GM23338 (cell line): ENCODE measurements around the gene ARHGAP42. TPM values are rescaled to one million over a fixed set of nuclear protein-coding genes. Genes with fewer than 3 reads are reported as not detected.

ENCODE experiments used
- ATAC-seq: fragments of 200-7000 bp; cut with Tn5 transposase; 3 replicates; pipeline ENCODE4 v1.9.1; 2020
- DNase-seq: peaks from one replicate; pipeline ENCODE4 v3.0.0-alpha.2; 2015; ENCODE audit warnings: low spot score
- H2AFZ ChIP-seq: fragments of 200-600 bp; sonication (generic); 2 replicates; pipeline ENCODE4 v1.8.0; 2016; ENCODE audit warnings: antibody characterized with exemption, mild to moderate bottlenecking, moderate library complexity
- H3F3A ChIP-seq: fragments of 200-600 bp; sonication (generic); replicated peaks from 2 replicates; pipeline ENCODE4 v1.8.0; 2017; ENCODE audit warnings: antibody characterized with exemption, mixed run types, low read depth
- H3K27ac ChIP-seq: fragments of 200-600 bp; sonication (generic); 2 replicates; pipeline ENCODE4 v1.6.1; 2016; ENCODE audit warnings: low read depth
- H3K27me3 ChIP-seq: fragments of 200-600 bp; sonication (generic); 2 replicates; pipeline ENCODE4 v1.8.0; 2016; ENCODE audit warnings: mild to moderate bottlenecking, mixed run types, moderate library complexity; ENCODE audit not compliant: insufficient read depth
- H3K36me3 ChIP-seq: fragments of 200-600 bp; sonication (generic); 2 replicates; pipeline ENCODE4 v1.8.0; 2016; ENCODE audit warnings: mild to moderate bottlenecking; ENCODE audit not compliant: insufficient read depth
- H3K4me1 ChIP-seq: fragments of 200-600 bp; sonication (generic); 2 replicates; pipeline ENCODE4 v1.8.0; 2016; ENCODE audit warnings: mild to moderate bottlenecking, moderate library complexity; ENCODE audit not compliant: insufficient read depth
- H3K4me2 ChIP-seq: fragments of 200-600 bp; sonication (generic); 2 replicates; pipeline ENCODE4 v1.7.1; 2017; ENCODE audit warnings: mixed run types
- H3K4me3 ChIP-seq: fragments of 200-600 bp; sonication (generic); 2 replicates; pipeline ENCODE4 v1.6.1; 2016; ENCODE audit warnings: mixed run types
- H3K79me2 ChIP-seq: fragments of 200-600 bp; sonication (generic); replicated peaks from 2 replicates; pipeline ENCODE4 v1.8.0; 2017; ENCODE audit warnings: mild to moderate bottlenecking; ENCODE audit not compliant: insufficient read depth
- H3K9me2 ChIP-seq: fragments of 200-600 bp; sonication (generic); 2 replicates; pipeline ENCODE4 v1.8.0; 2017; ENCODE audit not compliant: insufficient read depth
- H4K20me1 ChIP-seq: fragments of 200-600 bp; sonication (generic); replicated peaks from 2 replicates; pipeline ENCODE4 v1.8.0; 2017; ENCODE audit warnings: mild to moderate bottlenecking; ENCODE audit not compliant: insufficient read depth
- H3K27ac Mint-ChIP-seq: 2 replicates; pipeline ENCODE4 v1.8.0; 2020; ENCODE audit warnings: inconsistent platforms, mild to moderate bottlenecking, moderate library complexity, mixed read lengths
- H3K27me3 Mint-ChIP-seq: 3 replicates; pipeline ENCODE4 v1.8.0; 2022; ENCODE audit warnings: low read depth, mild to moderate bottlenecking, moderate library complexity, mixed read lengths, inconsistent platforms; ENCODE audit not compliant: insufficient read depth, poor library complexity
- H3K36me3 Mint-ChIP-seq: 3 replicates; pipeline ENCODE4 v1.8.0; 2021; ENCODE audit warnings: low read depth, mild to moderate bottlenecking, inconsistent platforms, moderate library complexity, mixed read lengths
- H3K4me1 Mint-ChIP-seq: 3 replicates; pipeline ENCODE4 v1.8.0; 2020; ENCODE audit warnings: mild to moderate bottlenecking, inconsistent platforms, mixed read lengths
- H3K4me3 Mint-ChIP-seq: 3 replicates; pipeline ENCODE4 v1.8.0; 2021; ENCODE audit warnings: moderate library complexity, mild to moderate bottlenecking, inconsistent platforms, mixed read lengths
- H3K9me3 Mint-ChIP-seq: 3 replicates; pipeline ENCODE4 v1.8.0; 2020; ENCODE audit warnings: moderate library complexity, mild to moderate bottlenecking, inconsistent platforms, mixed read lengths
- CREB1 ChIP-seq: fragments of 250-450 bp; sonication (Bioruptor Pico); IDR thresholded peaks from 2 replicates; pipeline ENCODE4 v1.5.0; 2020; ENCODE audit warnings: low read depth, mild to moderate bottlenecking, moderate library complexity
- CTCF ChIP-seq, 2 experiments: fragments of 200-600 bp in 1 of 2; sonication (generic) in 1 of 2; conservative IDR thresholded peaks; 2 replicates each; pipeline versions ENCODE4 v1.5.1 to v1.6.1; 2016 to 2017; ENCODE audit warnings: antibody characterized with exemption in 2 of 2, low read depth in 2 of 2, mild to moderate bottlenecking in 2 of 2, moderate library complexity in 1 of 2
- ETS1 ChIP-seq: IDR thresholded peaks from 2 replicates; pipeline ENCODE4 v1.6.1; 2016; ENCODE audit warnings: antibody characterized with exemption
- EZH2 ChIP-seq: fragments of 200-600 bp; sonication (generic); IDR thresholded peaks from one replicate; pipeline ENCODE4 v1.8.0; 2017; ENCODE audit warnings: antibody characterized with exemption, mild to moderate bottlenecking, low read depth; ENCODE audit not compliant: unreplicated experiment
- EZH2phosphoT487 ChIP-seq: fragments of 200-600 bp; sonication (generic); IDR thresholded peaks from one replicate; pipeline ENCODE4 v1.8.1; 2018; ENCODE audit warnings: antibody characterized with exemption; ENCODE audit not compliant: unreplicated experiment
- JUNB ChIP-seq: IDR thresholded peaks from one replicate; pipeline ENCODE4 v1.6.1; 2016; ENCODE audit warnings: antibody characterized with exemption; ENCODE audit not compliant: unreplicated experiment
- NANOG ChIP-seq: IDR thresholded peaks from 2 replicates; pipeline ENCODE4 v1.6.1; 2016; ENCODE audit warnings: antibody characterized with exemption, borderline replicate concordance
- POLR2AphosphoS5 ChIP-seq: IDR thresholded peaks from 2 replicates; pipeline ENCODE4 v1.6.1; 2016; ENCODE audit warnings: antibody characterized with exemption, low read depth
- REST ChIP-seq: IDR thresholded peaks from one replicate; pipeline ENCODE4 v1.6.1; 2018; ENCODE audit warnings: antibody characterized with exemption; ENCODE audit not compliant: unreplicated experiment
- STAT1 ChIP-seq: IDR thresholded peaks from one replicate; pipeline ENCODE4 v1.6.1; 2016; ENCODE audit warnings: antibody characterized with exemption; ENCODE audit not compliant: unreplicated experiment
- ZNF114 ChIP-seq: fragments of 250-450 bp; sonication (Bioruptor Pico); IDR thresholded peaks from 2 replicates; pipeline ENCODE4 v1.5.0; 2020; ENCODE audit warnings: mild to moderate bottlenecking, moderate library complexity
- ZNF331 ChIP-seq: fragments of 250-450 bp; sonication (Bioruptor Pico); IDR thresholded peaks from 2 replicates; pipeline ENCODE4 v1.5.0; 2020; ENCODE audit warnings: low read depth, mild to moderate bottlenecking, moderate library complexity
- ZNF462 ChIP-seq: fragments of 250-450 bp; sonication (Bioruptor Pico); IDR thresholded peaks from 2 replicates; pipeline ENCODE4 v1.5.0; 2020; ENCODE audit warnings: mild to moderate bottlenecking, moderate library complexity
- polyA plus RNA-seq: library from polyadenylated mRNA; unstranded; fragments of >200 nt; fragmentation: Nextera tagmentation; extraction: Ambion mirVana; gene quantifications from 2 replicates; pipeline ENCODE4 v1.2.1, GENCODE V29; 2016
- total RNA-seq: library from RNA; depleted of rRNA; stranded (reverse); fragments of >200 nt; shearing (Covaris generic); gene quantifications from 2 replicates; pipeline ENCODE4 v1.2.3, GENCODE V29; 2014

Gene ARHGAP42
- total and polyA plus RNA-seq, 2 experiments from 2014 or later, result 23.7 to 35.7 TPM

GRCh38 chr11:100991541-100991940, 304.5 kb downstream of the ARHGAP42 start:
- no peaks in the 10 kb centered on the region for H3K36me3 ChIP-seq
- H3K4me1 ChIP-seq, result no peaks in the 10 kb centered on the region
- no peak overlapping the region for H2AFZ ChIP-seq
- Mint-ChIP-seq H3K9me3 (no peaks in the 10 kb centered on the region), H3K4me3 (no peak overlapping the region), H3K36me3 (no peaks in the 10 kb centered on the region), H3K27me3 (no peaks in the 10 kb centered on the region), H3K4me1 (no peaks in the 10 kb centered on the region), H3K27ac (no peak overlapping the region)
- H3F3A ChIP-seq, result no peaks in the 10 kb centered on the region
- H4K20me1 ChIP-seq, result no peaks in the 10 kb centered on the region
- no peak for DNase-seq
- TF ChIP-seq EZH2phosphoT487 (no peak), ZNF114 (CRISPR knock-in tag) (no peak), CTCF (conservative IDR thresholded peaks at IDR 0.05; ENCODE audit: low read depth in 2 of 2) (no peak), POLR2AphosphoS5 (no peak), REST (no peak), CREB1 (no peak), EZH2 (no peak), STAT1 (no peak), NANOG (no peak), ETS1 (no peak), ZNF331 (CRISPR knock-in tag) (no peak), ZNF462 (no peak), JUNB (no peak)
- no peaks in the 10 kb centered on the region for H3K27me3 ChIP-seq
- no peak overlapping the region for H3K4me2 ChIP-seq
- H3K9me2 ChIP-seq, result no peaks in the 10 kb centered on the region
- H3K27ac ChIP-seq, result no peak overlapping the region
- H3K79me2 ChIP-seq, result no peaks in the 10 kb centered on the region
- no peak for ATAC-seq
- no peak overlapping the region for H3K4me3 ChIP-seq
